ENCODE measurements around the gene AP4E1.
"Not testable (repeated sequence)": the region's sequence is repeated elsewhere in the genome, so short reads cannot be mapped to it uniquely, and the experiment has no call there.

The AP4E1 gene

DNA sequence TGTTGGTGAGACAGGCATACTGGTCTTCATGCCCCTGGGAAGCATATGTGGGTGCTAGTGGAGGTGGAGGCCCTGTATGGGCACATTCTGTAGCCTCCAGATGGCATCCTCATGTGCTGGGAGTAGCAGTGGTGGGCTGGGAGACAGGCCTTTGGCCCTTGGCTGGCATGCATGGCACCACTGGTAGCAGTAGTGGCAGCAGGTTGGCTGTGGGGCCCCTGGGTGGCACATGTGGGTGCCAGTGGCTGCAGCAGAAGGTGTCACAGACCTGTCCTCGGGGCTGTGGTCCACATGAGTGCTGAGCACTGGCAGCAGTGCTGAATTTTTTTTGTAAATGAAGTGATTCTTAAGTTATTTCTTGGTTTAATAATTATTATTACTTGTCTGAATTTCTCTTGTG, 115.0 kb downstream of the AP4E1 start:
- no peak for DNase-seq (ENCODE audit: low read depth in 2 of 2)

DNA sequence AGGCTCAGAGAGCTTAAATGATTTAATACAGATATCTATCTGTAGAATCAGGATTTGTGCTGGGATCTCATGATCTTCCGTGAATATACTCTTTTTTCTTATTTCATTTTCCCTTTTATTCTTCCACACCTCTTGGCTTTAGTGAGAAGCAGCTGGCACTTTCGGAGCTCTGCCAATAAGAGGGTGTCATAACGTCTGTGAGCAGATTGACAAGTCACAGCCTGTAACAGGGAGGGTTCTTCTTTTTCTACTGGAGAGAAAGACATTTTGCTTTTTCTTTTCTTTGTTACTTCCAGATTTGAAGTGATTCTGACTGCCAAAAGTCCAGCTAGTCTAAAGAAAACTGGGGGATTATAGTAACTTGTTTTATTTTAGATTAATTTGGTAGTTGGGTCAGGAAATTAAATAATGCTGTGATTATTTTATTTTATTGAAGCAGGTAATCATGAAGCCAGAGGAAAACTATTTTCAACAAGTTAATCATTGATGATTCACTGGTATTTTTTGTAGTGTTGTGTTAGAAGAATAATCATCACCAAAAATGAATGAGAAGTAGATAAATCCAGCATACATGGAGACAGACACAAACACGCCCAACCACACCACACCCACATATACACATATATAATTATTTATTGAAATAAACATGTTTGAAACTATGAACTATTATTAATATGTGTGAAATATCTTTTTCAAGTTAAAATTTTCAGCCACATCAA, 116.4 kb downstream of the AP4E1 start:
- DNase-seq (ENCODE audit: low read depth in 2 of 2), result no peak

DNA sequence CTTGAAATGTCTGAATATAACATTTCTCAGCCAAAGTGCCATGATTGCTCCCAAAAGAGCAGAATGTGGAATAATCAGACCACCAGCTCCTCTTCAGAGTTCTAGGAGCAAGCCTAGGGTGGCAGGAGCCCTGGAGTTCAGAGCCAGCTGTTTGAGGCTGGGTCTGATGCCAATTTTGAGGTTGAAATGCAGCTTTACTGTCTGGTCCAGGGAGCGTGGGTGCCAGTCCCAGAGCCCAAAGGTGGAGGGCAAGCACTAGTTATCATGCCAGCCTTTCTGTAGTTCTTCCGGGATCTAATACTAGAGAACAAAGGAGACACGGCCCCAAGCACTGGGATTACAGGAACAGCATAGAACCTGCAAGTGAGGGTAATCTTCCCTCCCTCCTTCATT, 117.0 kb downstream of the AP4E1 start:
- DNase-seq (ENCODE audit: low read depth in 2 of 2), result no peak

DNA sequence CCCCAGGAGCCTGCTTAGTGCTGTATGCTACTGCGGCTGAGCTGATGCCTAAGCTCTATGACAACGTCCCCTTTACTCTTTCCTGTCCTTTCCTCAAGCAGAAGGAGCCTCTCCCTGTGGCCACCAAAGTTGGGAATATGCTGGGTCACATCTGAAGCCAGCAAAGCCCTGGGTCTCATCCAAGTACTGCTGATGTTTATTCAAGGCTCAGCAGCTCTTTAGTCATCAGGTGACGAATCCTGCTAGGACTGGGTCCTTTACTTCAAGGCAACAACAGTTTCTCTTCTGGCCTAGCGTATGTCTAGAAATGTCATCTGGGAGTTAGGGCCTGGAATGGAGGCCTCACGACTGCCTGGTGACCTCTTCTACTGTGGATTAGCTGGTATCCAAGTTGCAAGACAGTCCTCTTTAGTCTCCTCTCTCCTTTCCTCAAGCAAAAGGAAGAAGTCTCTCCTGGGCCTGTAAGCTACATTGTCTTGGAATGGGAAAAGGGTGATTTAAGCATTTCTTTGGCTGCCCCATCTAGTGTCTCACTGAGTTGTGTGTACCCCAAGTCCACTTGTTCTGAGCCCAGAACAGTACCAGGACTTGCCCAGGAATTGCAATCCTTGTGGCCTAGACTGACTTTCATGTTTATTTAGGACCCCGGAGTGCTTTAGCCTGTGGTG, 122.3 kb downstream of the AP4E1 start:
- no peak for DNase-seq (ENCODE audit: low read depth in 2 of 2)

DNA sequence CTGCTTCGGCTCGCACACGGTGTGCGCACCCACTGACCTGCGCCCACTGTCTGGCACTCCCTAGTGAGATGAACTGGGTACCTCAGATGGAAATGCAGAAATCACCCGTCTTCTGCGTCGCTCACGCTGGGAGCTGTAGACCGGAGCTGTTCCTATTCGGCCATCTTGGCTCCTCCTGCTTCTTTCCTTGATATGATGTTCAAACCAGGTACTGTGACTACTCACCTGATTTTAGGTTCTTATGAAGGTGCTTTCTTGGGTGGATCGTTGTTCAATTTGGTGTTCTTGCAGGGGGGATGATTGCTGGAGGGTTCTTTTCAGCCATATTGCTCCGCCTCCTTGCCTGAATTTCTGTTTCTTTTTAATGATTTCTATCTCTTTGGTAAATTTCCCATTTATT, 129.0 kb downstream of the AP4E1 start:
- not testable (repeated sequence) for DNase-seq (ENCODE audit: low read depth in 2 of 2)

DNA sequence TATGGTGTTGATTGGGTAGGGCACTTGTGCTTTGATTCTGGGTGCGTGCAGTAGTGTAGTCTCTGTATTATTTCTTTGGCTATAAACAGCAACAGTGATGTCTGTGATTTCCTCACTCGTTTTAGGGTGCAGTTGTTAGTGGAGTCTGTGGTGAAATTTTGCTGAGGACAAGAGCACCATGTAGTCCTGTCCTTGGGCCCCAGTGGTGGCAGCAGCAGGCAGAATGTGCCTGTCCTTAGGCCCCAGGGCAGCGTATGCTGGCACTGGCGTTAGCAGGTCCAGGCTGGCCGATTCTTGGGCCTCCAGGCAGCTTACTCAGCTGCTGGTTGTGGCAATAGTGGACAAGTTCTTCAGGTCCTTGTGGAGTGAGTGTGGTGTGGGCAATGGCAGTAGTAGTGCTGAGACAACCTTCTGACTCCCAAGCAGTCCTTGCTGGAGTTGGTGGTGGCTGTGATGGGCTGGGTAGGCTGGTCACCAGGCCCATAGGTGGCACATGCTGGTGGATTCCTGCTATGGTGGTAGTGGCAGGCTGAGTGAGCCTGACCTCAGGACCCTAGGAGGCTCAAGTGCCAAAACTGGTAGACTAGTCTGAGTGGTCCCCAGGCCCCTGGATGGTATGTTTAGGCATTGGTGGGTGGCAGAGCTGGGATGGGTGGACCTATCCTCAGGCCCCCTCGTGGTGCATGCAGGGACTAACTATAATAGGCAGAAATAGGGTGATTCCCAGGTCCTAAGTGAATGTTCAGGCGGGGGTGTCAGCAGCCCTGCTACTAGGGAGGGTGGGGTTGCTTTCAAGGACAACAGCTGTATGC, 129.9 kb downstream of the AP4E1 start:
- no peak for DNase-seq (ENCODE audit: low read depth in 2 of 2)

DNA sequence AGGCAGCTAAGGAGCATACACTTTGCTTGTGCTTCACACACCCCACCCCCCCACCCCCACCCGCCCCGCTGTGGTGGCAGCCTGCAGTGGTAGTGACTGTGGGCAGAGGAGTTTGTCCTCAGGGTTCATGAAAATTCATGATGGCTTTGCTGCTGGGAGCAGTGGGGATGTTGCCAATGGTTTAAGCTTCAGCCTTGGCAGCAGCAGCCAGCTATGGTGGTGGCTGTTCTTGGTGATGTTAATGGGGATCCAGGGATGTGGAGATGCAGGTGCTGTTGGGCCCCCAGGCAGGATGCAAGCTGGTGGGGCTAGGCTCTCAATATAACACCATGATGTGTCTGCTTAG, 130.5 kb downstream of the AP4E1 start:
- DNase-seq (ENCODE audit: low read depth in 2 of 2), result no peak

DNA sequence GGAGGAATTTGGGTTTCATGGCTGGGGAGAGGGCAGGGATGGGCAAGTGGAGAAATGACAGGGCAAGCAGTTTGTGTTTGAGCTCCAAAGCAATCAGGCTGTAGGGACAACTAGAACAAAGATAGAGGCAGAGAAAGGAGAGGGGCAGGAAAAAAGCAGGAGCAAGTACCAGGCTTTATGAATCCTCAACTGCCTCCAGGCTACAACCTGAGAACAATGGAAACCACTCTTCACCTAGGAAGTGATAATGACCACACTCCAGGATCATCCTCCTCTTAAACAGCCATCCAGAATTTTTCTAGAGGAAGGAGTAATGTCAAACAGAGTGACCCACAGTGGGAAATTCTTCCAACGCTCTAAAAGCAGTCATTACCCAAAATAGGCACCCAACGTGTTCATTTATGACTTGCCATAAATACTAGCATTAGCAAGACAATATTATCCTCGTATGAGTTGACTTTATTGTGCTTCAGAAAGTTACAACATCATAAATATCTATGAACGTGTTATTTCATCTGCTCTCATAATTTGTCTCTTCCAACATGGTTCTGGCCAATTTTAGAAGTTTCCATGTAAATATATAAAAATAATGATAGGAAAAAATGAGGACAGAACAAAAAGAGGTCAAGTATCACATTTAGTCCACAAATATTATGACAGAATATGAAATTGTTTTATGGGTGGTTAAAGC, 135.7 kb downstream of the AP4E1 start:
- DNase-seq (ENCODE audit: low read depth in 2 of 2), result no peak

DNA sequence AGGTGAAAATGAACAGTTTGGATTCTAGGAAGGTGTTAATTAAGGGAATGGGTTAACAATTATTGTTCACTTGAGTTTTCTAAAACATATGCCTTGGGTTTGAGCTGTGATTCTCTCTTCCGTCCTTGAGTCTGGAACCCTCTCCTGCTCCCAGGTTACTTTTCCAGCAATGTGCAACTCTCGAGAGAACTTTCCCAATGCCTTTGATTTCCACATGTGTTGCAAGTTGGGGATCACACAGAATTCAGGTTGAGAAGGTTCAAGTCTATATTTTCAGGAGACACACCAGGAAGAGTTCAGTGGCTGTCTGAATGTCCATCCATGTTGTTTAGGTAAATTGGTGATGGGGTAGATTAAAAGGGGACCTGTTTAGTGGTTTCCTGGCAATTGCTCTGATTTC, 137.5 kb downstream of the AP4E1 start:
- DNase-seq (ENCODE audit: low read depth in 2 of 2), result no peak

DNA sequence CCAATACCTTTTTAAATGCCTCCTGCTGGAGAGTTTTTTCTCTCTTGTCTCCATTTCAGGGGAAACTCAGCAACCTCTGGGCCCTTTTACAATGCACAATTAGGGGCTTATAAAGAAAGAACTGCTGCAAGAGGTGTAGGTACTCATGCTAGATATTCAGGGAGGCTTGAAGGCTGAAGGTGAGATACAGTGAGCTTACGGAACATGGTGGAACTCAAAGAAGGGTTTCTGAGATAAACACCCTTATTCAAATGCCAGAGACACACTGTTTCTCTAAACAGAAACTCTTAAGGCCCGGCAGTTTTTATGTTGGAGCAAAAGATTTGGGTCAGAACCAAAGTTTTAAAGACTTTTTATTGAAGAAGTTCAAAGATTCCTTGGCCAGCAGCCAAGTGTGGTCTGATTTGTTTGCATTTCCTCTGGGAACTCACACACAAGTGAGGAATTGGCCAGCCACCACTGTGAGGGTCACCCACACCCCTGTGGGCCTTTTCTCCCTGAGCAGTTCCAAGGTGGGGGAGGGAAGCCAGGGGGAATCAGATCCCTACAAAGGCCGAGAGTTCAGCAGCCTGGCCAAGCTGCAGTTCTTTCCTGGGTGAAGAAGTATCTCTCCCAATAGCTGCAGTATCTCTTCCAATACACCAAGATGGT, 138.4 kb downstream of the AP4E1 start:
- no peak for DNase-seq (ENCODE audit: low read depth in 2 of 2)

DNA sequence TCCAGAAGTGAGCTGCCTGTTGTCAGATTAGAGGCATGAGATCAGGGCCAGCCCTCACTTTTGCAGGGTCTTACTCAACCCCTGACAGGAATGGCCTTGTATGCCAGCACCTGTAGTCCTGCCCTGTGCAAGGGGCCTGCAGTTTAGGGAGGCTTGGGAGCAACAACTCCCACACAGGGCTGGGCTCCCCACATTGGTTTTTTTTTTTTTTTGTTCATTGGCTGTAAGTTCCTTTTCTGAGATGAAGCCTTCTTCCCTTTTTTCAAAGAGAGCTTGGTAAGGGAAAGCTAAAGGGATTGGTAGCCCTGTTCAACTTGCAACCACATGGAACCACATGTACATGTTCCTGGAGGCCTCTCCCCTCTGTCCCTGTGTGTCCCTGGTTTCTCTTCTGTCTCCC, 139.8 kb downstream of the AP4E1 start:
- no peak for DNase-seq (ENCODE audit: low read depth in 2 of 2)

DNA sequence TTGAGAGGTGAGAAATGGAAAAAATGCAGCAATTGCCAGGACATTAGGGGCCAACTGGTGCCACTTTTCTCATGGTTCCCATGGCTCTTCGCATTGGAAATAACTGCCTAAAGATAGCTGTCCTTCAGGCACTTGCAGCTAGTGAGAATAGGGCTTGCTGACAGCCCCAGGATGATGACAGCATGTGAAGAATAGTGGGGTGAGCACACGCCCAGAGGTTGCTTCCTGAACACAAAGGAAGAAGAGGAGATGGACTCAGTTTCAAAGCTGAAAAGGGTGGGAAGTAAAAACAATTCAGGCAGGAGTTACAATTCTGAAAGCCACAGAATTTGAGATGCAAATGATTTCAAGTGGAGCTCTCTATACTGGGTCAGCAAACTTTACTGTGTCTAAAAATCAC, 140.6 kb downstream of the AP4E1 start:
- DNase-seq (ENCODE audit: low read depth in 2 of 2), result no peak

DNA sequence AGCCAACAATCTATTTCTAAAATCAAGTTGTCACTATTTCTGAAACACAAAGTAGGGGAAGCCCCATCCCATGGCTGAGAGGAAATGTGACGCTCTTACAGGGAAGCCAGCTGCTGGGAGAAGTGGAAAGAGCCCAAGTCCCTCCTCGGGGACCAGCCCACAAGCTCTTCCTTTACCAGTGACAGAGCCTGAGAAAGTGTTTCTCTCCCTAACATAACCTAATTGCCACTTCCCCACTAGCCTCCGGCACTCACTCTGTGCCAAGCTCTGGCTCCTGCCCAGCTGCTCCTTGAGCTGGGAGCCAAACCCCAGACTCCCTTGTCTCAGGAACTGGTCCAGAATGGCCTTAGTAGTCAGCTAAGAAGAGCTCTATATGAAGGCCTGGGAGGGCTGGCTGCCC, 143.3 kb downstream of the AP4E1 start:
- no peak for DNase-seq (ENCODE audit: low read depth in 2 of 2)

DNA sequence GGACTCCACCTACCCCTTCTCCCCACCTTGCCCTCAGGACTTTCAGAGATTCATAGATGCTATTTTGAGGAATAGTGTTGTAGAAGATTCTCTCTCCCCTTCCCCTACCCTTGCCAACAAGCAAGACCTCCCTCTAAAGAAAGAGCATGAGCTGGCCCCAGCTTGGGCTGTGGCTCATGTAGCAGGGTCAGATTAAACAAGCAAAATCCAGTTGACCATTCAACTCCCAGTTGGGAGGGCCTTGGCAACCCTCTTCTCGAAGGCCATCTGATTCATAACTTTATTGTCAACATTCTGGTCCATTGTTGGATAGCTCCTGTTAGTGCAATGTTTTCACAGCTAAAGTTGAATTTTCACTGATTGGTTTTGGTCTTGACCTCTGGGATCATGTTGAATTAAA, 145.1 kb downstream of the AP4E1 start:
- DNase-seq (ENCODE audit: low read depth in 2 of 2), result no peak

DNA sequence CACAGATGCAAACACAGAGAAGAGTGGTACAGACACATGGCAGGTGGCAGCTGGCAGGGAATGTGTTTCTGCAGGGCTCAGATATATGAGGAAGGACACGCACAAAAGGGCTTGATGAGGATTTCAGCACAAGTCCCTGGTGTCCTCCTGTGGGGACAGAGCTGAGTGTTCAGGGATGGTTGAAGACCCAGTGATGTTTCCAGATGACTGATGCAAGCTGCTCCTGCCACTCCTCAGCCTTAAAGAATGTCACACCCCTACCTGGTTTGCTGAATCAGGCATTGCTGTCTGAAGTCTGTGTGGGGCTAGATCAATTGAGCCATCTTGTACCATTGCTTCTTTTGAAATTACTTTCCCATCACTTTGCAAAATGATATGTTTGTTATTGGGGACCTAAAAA, 146.1 kb downstream of the AP4E1 start:
- no peak for DNase-seq (ENCODE audit: low read depth in 2 of 2)

All from fibroblast of skin of left biceps (primary cell).